Muscle of back (tissue), 13 donors: Measurements from ENCODE around the gene PLD6. TPM values are rescaled to one million over a fixed set of nuclear protein-coding genes. Genes with fewer than 3 reads are reported as not detected.
"Not testable (repeated sequence)": the region's sequence is repeated elsewhere in the genome, so short reads cannot be mapped to it uniquely, and the experiment has no call there.

Experiments
- DNase-seq, 3 donors: peaks; one replicate each; pipeline versions ENCODE4 v3.0.0 to v3.0.0-alpha.2; 2013
- long read RNA-seq, 9 donors: transcript quantifications; one replicate each; lab custom pipeline, GENCODE V29; 2026
- polyA plus RNA-seq, 10 donors: library from polyadenylated mRNA; unstranded; fragments of 120-200 nt; gene quantifications; one replicate each; pipeline ENCODE4 v1.2.1, GENCODE V29; 2013; ENCODE audit not compliant: insufficient read length in 10 of 10

Gene PLD6, protein sequence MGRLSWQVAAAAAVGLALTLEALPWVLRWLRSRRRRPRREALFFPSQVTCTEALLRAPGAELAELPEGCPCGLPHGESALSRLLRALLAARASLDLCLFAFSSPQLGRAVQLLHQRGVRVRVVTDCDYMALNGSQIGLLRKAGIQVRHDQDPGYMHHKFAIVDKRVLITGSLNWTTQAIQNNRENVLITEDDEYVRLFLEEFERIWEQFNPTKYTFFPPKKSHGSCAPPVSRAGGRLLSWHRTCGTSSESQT
- 1 to 10 TPM; 3.3 to 5.3 (median 4.4) TPM for polyA plus RNA-seq
- long read RNA-seq, donor 1, partial matches to known transcripts = 0 of 1 reads
- long read RNA-seq, donor 1, other reads (novel, unspliced or antisense) = 0 of 1 reads
- long read RNA-seq, donor 2 = 0 reads
- long read RNA-seq, donor 3 = 0 reads
- long read RNA-seq, donor 4, partial matches to known transcripts = 0 of 2 reads
- long read RNA-seq, donor 4, other reads (novel, unspliced or antisense) = 0 of 2 reads
- long read RNA-seq, donor 5, partial matches to known transcripts = 0 of 3 reads
- long read RNA-seq, donor 5, other reads (novel, unspliced or antisense) = 0 of 3 reads
- long read RNA-seq, donor 6, partial matches to known transcripts = 0 of 1 reads
- long read RNA-seq, donor 6, other reads (novel, unspliced or antisense) = 0 of 1 reads
- long read RNA-seq, donor 7, partial matches to known transcripts = 0 of 2 reads
- long read RNA-seq, donor 7, other reads (novel, unspliced or antisense) = 0 of 2 reads
- long read RNA-seq, donor 8, partial matches to known transcripts = 0 of 1 reads
- long read RNA-seq, donor 8, other reads (novel, unspliced or antisense) = 0 of 1 reads
- long read RNA-seq, donor 9 = 0 reads

DNA sequence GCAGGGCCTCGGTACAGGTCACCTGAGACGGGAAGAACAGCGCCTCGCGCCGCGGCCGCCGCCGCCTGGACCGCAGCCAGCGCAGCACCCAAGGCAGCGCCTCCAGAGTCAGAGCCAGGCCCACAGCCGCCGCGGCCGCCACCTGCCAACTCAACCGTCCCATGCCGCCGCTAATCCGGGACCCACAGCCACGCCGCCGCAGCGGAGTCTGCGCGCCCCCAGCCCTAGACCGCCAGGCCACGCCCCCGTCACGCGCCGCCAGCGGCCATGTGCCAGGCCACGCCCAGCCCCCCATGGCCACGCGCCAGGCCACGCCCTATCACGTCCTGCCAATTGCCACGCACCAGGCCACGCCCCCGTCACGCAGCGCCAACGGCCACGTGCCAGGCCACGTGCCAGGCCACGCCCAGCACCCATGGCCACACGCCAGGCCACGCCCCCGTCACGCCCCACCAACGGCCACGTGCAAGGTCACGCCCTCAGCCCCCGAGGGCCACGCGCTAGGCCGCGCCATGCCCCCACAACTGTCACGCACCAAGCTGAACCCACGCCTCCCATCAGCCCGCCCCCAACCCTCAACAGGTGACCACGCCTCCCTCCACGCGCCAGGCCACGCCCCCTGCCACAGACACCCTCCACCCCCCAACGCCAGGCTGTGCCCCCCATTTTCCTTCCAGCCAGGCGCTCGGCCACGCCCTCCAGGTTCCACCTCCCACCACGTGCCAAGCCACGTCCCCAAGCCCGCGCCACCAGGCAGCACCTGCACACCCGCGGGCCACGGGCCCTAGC is at the start of gene PLD6:
Gene PLD6 (minus strand): TSS at position 210 of the 789 bp plus-strand sequence. CDS start 47 bp downstream, at position 163.
- DNase-seq = peak; percentile 44 to 82 (median 62)

DNA sequence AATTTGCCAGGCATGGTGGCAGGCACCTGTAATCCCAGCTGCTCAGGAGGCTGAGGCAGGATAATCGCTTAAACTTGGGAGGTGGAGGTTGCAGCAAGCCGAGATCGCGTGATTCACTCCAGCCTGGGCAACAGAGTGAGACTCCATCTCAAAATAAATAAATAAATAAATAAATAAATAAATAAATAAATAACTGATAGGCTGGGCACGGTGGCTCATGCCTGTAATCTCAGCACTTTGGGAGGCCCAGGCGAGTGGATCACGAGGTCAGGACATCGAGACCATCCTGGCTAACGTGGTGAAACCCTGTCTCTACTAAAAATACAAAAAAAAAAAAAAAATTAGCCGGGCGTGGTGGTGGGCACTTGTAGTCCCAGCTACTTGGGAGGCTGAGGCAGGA is 49.6 kb upstream of the PLD6 start:
- DNase-seq = not testable (repeated sequence)

DNA sequence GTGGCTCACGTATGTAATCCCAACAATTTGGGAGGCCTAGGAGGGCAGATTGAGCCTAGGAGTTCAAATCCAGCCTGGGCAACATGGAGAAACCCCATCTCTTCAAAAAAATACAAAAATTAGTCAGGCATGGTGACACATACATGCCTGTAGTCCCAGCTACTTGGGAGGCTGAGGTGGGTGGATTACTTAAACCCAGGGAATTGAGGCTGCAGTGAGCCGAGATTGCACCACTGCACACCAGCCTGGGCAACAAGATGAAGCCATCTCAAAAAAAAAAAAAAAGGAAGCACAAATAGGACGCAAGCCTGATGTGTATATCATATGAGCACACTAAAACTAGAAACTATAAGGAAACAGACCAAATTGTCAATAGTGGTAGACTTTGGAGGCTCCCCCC is 47.9 kb upstream of the PLD6 start:
- no peak for DNase-seq

DNA sequence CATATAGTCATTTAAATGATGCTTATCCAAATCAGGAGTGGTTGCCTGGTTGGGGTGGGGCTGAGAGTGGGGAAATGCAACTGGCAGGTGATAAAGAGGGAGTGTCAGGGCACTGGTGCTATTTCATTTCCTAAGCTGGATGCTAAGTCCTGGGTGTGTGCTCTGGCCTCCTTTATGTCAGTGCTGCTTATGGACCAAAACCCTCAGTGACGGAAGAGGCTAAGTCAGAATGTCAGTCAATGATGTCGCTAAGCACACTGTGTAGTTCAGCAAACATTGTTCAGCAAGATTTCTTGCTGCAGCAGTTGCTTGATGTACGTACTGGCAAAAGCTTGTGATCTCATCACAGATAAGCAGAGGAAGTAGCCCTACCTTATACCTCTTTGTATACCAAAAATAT is 47.3 kb upstream of the PLD6 start:
- no peak for DNase-seq

DNA sequence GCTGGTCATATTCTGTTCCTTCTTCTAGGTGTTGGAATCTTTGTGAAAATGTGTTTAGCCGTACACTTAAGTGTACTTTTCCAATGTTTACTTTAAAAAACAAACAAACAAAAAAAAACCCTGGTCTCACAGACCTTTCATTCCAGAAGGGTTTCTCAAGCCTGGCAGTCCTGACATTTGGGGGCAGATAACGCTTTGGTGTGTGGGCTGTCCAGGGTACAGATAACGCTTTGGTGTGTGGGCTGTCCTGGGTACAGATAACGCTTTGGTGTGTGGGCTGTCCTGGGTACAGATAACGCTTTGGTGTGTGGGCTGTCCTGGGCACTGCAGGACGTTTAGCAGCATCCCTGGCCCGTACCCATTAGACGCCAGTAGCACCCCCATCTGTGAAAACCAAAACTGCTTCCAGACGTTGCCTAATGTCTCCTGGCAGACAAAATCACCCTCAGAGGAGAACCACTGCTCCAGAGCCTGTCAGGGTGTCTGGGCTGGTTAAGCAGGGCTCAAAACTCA is 46.1 kb upstream of the PLD6 start:
- DNase-seq = no peak

DNA sequence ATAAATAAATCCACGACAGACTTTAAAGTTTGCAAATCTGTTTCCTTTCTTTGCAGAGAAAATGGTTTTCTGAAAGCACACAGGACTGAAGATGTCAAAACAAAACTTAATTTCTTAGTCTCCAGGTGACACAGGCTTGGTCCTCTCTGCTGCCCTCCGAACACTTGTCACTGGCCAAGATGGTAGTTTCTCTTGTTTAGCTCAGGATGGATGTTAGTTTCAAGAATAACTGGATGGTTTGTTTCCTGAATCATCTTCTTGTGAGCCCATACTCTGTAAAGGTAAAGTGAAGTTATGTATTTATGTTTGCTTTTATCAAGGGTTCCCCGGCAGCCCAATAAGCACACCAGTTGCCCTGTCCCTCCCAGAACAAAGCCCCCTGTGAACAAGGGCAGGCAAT is 40.7 kb upstream of the PLD6 start:
- no peak for DNase-seq

DNA sequence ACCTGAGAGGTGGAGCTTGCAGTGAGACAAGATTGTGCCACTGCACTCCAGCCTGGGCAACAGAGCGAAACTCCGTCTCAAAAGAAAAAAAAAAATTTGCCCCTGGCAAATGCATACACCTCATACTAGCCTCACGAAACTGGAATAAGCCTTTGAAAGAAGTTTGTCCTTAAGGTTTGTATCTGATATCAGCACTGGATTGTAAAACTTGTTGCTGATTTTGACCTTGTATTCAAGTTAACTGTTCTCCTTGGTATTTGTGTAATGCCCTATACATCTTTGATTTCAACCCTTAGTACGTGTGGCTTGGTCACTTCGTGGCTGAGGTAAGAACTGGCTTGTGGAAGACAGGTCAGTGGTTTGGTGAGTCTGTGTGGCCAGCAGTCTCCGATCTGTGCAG is 37.0 kb upstream of the PLD6 start:
- DNase-seq = no peak

DNA sequence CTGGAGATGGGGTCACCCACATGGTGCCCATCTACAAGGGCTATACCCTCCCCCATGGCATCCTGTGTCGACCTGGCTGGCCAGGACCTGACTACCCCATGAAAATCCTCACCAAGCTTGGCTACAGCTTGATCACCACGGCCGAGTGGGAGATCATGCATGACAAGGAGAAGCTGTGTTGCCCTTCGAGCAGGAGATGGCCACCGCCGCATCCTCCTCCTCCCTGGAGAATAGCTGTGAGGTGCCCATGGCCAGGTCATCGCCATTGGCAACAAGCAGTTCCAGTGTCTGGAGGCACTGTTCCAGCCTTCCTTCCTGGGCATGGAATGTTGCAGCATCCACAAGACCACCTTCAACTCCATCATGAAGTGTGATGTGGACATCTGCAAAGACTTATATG is 36.1 kb upstream of the PLD6 start:
- no peak for DNase-seq

DNA sequence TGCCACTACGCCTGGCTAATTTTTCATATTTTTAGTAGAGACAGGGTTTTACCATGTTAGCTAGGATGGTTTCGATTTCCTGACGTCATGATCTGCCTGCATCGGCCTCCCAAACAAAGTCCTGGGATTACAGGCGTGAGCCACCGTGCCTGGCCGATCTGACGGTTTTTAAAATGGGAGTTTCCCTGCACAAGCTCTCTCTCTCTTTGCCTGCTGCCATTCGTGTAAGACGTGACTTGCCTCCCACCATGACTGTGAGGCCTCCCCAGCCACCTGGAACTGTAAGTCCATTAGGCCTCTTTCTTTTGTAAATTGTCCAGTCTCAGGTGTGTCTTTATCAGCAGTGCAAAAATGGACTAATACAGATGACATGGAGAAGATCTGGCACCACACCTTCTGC is 35.5 kb upstream of the PLD6 start:
- DNase-seq = no peak

DNA sequence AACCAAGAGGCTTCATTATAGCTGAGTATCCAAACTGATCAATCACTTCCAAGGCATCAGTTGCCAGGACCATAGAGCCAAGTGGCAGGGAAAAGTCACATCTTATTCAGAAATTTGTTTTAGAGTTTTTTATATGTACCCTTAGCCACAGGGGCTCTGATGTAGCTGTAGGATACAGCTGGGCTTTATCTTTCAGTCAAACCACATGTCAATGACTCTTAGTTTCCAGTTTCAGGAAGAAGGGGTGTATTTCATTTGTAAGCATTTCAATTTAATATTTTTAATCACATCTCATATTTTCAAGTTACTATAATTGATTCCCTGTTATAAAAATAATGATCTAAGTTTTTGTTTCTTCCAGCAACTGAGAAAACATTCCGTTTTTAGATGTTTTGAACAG is 33.7 kb upstream of the PLD6 start:
- no peak for DNase-seq

DNA sequence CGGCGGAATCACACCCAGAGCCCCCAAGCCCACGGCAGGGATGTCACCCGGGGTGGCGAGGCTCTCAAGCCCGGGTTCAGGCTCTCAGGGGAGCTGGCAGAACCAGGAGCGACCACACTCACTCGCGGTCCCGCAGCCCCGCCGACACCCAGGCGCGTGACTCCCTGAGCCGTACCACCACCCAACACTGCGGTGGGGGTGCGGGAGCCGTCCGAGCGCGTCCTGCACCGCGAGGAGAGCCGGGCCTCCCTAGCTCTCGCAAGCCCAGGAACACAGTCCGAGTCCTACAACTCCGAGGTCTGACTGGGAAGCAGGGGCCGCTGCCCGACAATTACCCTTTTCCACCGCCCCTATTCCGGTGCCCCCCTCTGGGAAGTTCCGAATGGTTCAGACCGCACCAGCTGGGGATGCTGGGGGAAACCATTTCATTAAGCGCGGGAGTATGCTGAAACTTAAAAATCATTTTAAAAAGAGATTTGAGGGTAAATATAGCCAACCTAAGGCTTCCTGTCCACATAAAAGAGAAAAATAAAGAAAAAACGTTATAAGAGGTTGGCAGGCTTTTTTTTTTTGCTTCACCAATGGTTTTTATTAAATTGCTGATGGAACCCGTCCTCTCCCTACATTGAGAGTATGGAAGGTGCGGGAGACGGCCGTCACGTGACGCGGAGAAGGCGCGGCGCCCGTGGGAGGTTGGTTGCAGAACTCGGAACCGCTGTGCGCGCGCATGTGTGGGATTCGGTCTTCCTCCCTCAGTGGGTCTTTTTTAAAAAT is 31.1 kb upstream of the PLD6 start, which contains the start of gene FLCN:
Gene FLCN (minus strand): TSS at position 143 of the 774 bp plus-strand sequence. CDS start 9,031 bp downstream, outside the sequence.
- peak; percentile 89 to 96 (median 92) for DNase-seq

DNA sequence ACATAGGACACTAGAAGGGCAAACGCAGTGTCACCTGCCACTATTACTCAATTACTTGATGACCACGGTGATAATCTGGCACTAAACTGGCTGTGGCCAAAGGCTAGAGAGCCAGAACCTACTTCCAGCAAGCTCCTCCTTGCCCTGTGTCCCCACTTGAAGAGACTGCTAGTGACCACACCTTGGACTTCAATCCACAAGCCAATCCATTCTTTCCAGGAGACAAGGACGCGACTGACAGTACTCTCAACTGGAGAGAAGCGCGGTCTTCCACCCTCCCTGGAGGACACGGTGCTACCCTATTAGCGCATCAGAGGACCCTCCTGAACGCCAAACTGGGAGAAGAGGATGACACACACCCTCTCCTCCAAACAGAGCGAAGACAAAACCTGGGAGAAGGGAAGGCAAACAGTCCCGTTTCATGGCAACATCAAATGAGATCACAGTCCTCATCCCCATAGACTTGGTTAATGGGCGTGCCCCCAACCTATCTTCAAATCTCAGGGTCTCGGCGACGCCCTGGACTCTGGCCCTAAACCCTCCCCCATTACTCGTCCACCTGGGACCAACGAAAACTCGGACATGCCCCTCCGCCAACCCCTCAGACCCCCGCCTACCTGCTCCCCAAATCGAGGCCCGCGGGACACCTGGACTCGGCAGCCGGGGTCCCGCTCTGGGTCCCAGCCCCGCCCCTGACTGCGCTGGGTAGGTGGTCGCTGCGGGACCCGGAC is 30.3 kb upstream of the PLD6 start:
- DNase-seq = peak; percentile 17 to 69 (median 31)

DNA sequence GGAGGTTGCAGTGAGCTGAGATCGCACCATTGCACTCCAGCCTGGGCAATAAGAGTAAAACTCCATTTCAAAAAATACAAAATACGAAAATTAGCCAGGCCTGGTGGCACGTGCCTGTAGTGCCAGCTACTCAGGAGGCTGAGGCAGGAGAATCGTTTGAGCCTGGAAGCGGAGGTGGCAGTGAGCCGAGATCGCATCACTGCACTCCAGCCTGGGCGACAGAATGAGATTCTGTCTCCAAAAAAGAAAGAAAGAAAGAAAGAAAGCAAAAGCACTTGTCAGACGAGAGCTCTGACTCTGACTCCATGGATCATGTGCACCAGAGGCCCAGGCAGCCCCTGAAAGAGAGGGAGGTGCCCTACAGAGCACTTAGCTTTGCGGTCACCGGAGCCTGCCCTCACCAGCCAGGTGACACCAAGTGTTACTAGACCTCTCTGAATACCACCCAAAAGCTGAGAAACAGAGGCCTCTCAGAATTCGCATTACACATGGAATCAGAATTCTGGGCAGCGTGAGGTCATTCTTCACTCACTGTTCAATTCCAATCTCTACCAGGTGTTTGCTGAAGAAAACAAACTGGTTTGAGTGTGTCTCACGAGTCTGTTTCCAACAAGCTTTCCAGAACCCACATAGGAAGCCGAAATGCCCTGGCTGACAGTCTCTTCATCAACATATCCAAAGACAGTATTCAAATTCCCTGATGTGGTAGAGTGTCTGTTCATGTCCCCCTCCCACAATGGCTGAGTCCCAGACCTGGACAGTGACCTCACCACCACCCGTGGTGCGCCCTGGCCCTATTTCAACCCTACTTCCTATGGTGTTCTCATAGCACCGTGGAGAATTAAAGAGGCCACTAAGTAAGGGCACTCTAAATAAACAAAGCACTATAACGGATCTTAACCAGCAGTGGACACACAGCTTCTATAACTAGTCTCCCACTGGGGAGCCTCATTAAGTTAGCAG is 29.4 kb upstream of the PLD6 start:
- peak; percentile 7 to 42 (median 40) for DNase-seq

DNA sequence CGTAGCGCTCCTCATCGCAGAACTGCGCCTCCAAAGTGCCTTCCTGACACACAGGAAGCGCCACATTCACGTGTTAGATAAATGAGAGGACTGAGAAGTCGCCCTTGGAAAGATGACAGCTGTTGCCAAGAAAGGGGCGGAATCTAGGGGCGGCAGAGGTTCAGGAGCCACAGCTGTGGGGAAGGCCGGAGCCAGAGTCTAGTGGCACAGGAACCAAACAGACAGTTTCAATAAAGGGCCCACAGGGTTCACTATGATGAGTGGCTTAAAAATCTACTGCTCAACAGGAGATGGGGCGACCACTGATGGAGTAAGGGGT is 26.1 kb upstream of the PLD6 start:
- no peak for DNase-seq

DNA sequence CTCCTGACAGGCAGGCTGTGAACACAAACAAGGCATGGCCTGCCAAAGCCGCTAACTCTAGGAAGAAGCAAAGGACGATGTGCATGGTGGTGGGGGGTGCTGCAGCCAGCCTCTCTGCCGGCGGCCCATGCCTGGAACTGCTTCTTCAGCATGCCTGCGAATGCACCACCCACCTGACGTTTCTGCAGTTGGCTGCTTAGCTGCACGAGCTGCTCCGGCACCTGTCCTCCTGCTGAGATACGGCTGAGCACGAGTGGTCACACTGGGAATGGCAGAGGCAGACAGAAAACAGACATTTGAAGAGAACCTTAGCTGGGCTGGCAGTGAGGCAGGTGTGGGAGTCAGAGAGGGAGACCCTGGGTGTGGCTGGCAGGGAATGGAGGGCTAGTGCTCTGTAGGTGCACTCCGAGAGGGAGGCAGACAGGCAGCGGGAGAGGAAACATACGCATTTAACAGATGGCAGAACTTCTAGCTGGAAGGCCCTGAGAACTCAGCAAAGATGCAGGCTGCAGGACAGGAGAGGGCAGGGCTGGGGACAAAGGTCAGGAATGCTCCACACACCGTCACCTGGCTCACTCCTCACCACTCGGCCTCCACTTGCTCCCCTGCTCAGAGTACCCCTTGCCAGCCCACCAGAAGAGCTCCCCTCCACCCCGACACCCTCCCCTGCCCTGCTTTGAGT is 25.6 kb upstream of the PLD6 start:
- DNase-seq = no peak

DNA sequence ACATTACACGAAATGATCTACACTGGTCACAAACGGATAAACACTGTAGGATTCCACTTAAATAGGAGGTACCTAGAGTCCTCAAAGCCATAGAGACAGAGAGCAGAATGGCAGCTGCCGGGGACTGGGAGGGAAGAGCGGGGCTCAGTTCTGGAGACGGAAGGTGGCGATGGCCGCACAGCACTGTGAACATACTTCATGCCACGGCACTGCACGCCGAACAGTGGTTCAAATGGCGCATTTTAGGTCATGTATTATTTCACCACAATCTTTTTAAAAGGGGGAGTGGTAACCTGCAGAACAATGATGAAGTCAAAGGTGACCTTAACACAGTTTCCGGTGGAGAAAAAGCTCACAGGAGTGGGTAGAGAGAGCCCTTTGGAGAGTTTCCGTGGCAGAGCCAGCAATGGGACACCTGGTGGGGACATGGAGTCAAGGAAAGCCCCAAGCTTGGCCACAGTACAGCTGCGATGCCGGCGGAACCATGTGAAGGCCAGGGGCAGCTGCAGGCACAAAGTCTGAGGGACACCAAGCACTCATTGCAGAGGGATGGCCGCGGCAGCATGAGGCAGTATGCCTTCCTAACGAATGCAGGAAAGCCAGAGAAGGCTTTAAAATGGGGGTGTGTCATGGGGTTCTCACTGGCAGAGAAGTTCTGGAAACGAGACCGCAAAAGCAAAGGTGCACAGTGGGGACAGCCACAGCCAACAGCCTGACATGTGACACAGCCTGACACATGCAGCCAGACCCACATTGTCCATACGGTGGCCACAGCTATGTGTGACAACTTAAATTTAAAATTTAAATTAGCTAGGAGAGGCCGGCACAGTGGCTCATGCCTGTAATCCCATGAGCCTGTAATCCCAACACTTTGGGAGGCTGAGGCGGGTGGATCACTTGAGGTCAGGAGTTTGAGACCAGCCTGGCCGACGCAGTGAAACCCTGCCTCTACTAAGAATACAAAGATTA is 23.6 kb upstream of the PLD6 start:
- no peak for DNase-seq
